GM12891 (cell line): Measurements from ENCODE around the gene STC2. TPM values are rescaled to one million over a fixed set of nuclear protein-coding genes. Genes with fewer than 3 reads are reported as not detected.
"Not testable (repeated sequence)": the region's sequence is repeated elsewhere in the genome, so short reads cannot be mapped to it uniquely, and the experiment has no call there.

ENCODE experiments used
- DNase-seq: peaks from one replicate; pipeline ENCODE4 v3.0.0; 2011; ENCODE audit warnings: low spot score; ENCODE audit not compliant: insufficient read length
- FAIRE-seq: peaks from 2 replicates; lab custom pipeline; 2011; peaks lifted over from hg19 to GRCh38; lab: Jason Lieb, UNC
- PAX5 ChIP-seq: IDR thresholded peaks from 2 replicates; pipeline ENCODE4 v1.6.1; 2011; ENCODE audit warnings: low read length, moderate library complexity, mild to moderate bottlenecking; ENCODE audit not compliant: insufficient read depth, severe bottlenecking
- POLR2A ChIP-seq: IDR thresholded peaks from 2 replicates; pipeline ENCODE4 v1.6.1; 2011; ENCODE audit warnings: low read depth, low read length, control low read depth
- POLR2AphosphoS5 ChIP-seq: IDR thresholded peaks from 2 replicates; pipeline ENCODE4 v1.6.1; 2011; ENCODE audit warnings: low read depth, low read length, control low read depth
- POU2F2 ChIP-seq: IDR thresholded peaks from 2 replicates; pipeline ENCODE4 v1.6.1; 2011; ENCODE audit warnings: low read depth, mild to moderate bottlenecking, control low read depth, low read length, moderate library complexity
- SPI1 ChIP-seq: IDR thresholded peaks from 2 replicates; pipeline ENCODE4 v1.6.1; 2011; ENCODE audit warnings: low read depth, low read length, control low read depth
- TAF1 ChIP-seq: IDR thresholded peaks from 2 replicates; pipeline ENCODE4 v1.6.1; 2011; ENCODE audit warnings: low read depth, low read length, control low read depth
- polyA plus RNA-seq: library from polyadenylated mRNA; unstranded; fragments of >200 nt; gene quantifications from one replicate; pipeline ENCODE4 v1.2.1, GENCODE V29; 2012; ENCODE audit warnings: low read depth, missing spikeins, inconsistent platforms; ENCODE audit not compliant: missing spikeins

Gene STC2, protein sequence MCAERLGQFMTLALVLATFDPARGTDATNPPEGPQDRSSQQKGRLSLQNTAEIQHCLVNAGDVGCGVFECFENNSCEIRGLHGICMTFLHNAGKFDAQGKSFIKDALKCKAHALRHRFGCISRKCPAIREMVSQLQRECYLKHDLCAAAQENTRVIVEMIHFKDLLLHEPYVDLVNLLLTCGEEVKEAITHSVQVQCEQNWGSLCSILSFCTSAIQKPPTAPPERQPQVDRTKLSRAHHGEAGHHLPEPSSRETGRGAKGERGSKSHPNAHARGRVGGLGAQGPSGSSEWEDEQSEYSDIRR
- 12.0 TPM for polyA plus RNA-seq

DNA sequence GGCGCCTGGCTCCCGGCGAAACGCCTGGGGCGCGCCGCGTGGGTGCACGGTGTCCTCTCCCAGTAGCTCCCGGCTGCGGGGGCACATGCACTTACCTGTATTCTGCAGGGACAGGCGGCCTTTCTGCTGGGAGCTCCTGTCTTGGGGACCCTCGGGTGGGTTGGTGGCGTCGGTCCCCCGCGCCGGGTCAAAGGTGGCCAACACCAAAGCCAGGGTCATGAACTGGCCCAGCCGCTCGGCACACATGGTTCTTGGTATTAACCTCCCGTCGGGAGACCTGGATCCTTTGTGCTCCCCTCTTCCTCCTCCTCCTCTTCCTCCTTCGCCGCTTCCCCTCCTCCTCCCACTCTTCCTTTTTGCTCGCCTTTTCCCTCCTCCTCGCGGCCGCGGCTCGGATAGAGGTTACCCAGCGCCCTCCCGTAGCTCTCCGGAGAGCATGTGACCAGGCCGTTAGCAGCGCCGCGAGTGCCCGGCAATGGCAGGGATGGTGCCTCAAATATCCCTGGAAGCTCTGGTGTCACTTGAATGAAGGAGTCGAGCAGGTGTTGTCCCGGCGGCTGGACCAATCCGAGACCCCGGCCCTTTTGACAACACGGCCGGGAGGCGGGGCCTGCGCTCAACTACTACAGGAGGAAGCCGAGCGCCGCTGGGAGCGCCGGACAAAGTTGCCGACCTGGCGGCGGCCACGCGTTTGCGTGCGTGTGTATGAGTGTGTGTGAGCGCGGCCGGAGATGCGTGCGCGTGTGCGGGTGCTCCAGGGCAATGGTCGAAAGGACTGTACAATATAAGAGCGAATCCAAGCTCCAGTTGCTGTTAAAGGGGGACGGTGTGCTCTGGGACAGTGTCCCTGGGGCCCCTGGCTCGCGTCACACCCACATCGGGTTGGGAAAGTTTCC, at the start of gene STC2:
Gene STC2, minus strand, starts transcription at position 467 of the 896 bp plus-strand sequence. Its CDS starts 221 bp downstream, at position 246.
- peak; percentile 76 for FAIRE-seq
- TF ChIP-seq TAF1 (0 out of 2 replicates have a peak, but pooled peaks have one; percentile 10), POU2F2 (no peak), PAX5 (no peak), POLR2AphosphoS5 (no peak), POLR2A (peak; percentile 44; the same call in 1 of the 2 replicates), SPI1 (no peak)

DNA sequence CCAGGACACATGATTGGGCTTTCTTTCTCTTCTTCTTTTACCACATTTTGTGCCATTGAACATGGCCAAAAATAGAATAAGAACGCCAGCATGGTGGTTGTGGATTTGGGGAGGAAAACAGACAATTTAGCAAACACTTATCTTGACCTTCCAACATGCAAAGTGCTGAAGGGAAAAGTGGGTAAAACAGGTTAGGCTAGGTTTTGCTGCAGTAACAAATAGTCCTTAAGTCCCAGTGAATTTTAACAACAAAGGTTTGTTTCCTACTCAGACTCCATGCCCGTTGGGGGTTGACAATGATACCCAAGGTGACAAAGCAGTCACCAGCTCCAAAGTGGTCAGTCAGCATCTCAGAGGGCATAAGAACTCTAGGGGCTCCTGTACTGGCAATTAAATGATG, 43.2 kb upstream of the STC2 start:
- FAIRE-seq (no peak), DNase-seq (no peak)
- TF ChIP-seq PAX5 (no peak), POU2F2 (no peak), POLR2AphosphoS5 (no peak), SPI1 (no peak), TAF1 (no peak), POLR2A (no peak)

More for the DNA sequence above, at the start of gene STC2:
- peak; percentile 72 for DNase-seq

DNA sequence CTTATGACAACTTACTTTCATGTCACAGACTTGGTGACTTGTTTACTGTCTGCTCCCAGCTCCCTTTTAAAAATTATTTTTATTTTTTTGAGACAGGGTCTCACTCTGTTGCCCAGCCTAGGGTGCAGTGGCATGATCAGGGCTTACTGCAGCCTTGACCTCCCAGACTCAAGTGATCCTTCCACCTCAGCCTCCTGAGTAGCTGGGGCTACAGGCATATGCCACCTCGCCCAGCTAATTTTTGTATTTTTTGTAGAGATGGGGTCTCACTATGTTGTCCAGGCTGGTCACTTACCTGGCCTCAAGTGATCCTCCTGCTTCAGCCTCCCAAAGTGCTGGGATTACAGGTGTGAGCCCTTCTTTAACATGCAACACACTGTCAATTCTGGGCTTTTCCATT, 35.2 kb upstream of the STC2 start:
- not testable (repeated sequence) for FAIRE-seq, DNase-seq

DNA sequence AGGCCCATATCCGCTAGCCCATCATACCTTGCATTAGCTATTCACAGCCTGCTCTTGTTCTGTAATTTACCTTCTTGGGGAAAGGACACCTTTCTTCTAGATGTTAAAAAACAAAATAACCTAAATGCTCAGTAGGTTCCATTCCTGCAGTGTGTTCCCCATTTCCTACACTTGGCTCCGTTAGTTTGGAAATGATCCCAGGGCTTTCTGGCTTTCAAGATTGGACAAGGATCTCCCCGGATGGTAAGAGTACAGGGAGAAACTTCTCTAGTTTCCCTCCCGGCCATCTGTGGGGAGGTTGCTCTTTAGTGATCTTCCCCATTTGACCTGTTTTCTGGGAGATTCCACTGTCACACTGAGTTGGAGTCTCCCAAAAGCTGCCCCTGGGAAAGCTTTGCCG, 27.3 kb upstream of the STC2 start:
- no peak for DNase-seq
- no peak for FAIRE-seq
- TF ChIP-seq TAF1: no peak
- no peak for TF ChIP-seq POLR2AphosphoS5
- TF ChIP-seq PAX5: no peak
- TF ChIP-seq SPI1: no peak
- TF ChIP-seq POU2F2: no peak
- no peak for TF ChIP-seq POLR2A

DNA sequence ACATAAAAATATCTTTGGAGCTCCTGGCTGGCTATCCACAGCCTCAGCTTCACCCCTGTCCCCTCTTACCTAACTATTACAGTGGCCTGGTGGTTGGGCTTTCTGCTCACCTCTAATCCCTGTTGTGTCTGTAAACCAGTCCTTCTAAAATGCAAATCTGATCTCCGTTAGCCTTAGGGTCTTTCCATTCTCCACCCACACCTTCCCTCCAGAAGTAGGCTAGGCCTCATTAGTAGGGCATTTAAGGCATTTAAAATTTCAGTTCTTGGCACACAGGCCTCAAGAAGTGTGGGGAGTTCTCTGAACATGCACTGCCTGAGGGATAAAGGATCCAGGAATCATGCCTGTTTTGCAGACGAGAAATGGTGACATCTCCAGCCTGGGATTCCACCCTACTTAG, 26.4 kb upstream of the STC2 start:
- no peak for FAIRE-seq
- TF ChIP-seq TAF1: no peak
- TF ChIP-seq POLR2AphosphoS5: no peak
- TF ChIP-seq POU2F2: no peak
- no peak for TF ChIP-seq SPI1
- TF ChIP-seq POLR2A: no peak
- no peak for TF ChIP-seq PAX5
- no peak for DNase-seq

DNA sequence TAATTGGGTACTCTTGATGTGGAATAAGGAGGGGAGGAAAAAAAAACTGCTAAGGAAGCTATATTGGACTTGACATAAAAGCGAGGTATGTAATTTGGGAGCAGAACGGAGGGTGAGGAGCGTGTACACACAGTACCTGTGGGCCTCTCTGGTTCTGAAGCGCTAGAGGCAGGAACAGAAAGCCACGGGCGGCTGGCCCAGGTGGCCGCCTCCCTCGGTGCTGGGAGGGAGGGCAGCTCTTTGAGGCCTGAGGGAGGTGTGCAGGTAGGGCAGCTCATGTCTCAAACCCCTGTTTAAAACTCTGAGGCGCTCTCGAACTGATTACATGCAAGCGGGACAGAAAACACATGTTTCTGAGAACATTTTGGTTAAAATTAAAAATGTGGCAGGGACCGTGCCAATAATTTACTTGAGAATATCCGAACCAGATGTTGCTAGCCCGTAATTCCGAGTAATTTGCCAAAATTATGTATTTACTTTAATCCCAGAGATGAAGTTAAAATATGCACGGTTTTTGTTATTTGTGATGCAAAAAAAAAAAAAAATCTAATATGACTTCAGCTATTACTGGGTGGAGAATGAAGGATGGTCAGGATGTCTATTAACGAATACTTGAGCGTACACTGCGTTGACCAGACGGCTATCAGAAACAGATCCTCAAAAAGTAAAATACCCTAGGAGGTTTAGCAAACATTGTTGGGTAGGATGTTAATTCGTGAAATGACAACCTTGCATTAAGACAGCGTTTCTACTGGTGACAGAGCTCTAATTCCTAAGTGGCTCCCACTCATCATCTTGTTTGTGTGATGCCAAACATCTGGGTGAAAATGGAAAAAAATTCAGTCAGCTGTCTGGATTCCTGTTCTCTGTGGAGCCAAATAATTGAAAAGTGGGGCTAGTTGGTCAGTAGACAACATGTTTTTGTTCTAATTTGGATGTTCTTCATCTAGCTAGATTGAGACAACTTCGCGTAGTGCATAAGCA, 24.4 kb upstream of the STC2 start:
- TF ChIP-seq PAX5 (no peak), POLR2A (no peak), TAF1 (no peak), SPI1 (no peak), POLR2AphosphoS5 (no peak), POU2F2 (no peak)
- no peak for FAIRE-seq
- no peak for DNase-seq

DNA sequence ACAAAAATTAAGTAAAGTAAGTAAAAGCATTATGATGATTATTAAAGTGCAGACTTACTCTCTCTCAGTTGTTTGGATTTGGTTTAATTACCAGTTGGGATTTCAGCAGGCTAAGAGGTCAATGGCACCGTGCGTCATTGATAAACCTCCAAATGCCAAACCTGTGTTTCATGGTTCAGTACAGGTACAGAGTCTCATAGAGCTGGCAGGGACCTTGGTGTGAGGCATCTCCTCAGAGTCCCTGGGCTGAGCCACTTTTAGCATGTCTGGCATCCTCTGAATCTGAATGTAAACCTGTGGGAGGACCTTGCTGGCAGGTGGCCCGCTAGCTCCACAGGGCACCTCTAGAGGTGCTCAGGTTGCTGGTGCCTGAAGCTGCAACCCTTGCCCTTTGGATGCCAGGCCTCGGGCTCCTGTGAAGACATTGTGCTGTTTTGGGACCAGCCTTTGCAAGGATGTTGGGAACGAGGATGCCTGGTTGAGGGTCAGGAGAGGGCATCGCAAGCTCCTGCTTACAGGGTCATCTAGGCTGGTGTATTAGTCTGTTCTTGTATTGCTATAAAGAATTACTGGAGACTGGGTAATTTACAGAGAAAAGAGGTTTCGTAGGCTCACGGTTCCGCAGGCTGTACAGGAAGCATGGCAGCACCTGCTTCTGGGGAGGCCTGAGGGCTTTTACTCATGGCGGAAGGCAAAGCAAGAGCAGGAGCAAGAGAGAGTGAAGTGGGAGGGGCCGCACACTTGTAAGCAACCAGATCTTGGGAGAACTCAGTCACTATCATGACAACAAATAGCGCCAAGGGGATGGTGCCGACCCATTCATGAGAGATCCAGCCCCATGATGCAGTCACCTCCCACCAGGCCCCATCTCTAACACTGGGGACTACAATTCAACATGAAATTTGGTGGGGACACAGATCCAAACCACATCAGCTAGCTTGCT, 14.9 kb upstream of the STC2 start:
- DNase-seq (no peak), FAIRE-seq (no peak)
- TF ChIP-seq TAF1 (no peak), POLR2AphosphoS5 (no peak), PAX5 (no peak), POU2F2 (no peak), POLR2A (no peak), SPI1 (no peak)

DNA sequence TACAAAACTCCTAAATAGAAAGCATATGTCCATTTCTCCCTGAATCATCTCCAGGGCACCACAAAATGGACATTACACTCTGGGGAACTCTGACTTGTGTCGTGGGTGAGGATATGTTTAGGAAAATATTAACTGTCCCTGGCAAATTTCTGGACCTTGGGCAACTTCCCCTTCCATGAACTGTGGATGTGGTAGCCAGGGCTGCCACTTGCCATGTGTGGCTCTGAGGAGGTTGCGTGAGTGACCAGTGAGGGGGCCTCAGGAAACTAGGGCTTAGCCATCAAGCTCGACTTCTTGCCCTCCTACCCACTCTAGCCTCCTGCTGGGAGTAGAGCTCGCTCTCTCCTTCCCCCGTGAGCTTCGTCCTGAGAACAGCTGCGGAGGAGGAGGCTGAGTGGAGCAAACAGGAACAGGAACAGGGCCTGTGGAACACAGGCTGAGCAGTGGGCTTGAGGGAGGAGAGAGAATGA, 13.8 kb upstream of the STC2 start:
- no peak for DNase-seq
- TF ChIP-seq PAX5: no peak
- TF ChIP-seq POLR2A: no peak
- TF ChIP-seq SPI1: no peak
- no peak for TF ChIP-seq POLR2AphosphoS5
- no peak for TF ChIP-seq TAF1
- TF ChIP-seq POU2F2: no peak
- FAIRE-seq: no peak
